Activated CD4-positive, alpha-beta T cell treated with anti-CD3 and anti-CD28 coated beads, Interleukin-2, amount 10 ng/mL, durations not matched to agents 24 days and 14 days (primary cell): ENCODE data around the gene CRNN. TPM values are rescaled to one million over a fixed set of nuclear protein-coding genes. Genes with fewer than 3 reads are reported as not detected.

Source experiments
- DNase-seq: peaks from one replicate; pipeline ENCODE4 v3.0.0; 2022
- H3K27ac Mint-ChIP-seq: one replicate; pipeline ENCODE4 v1.8.0; 2022; ENCODE audit warnings: mild to moderate bottlenecking, mixed read lengths
- H3K27me3 Mint-ChIP-seq: one replicate; pipeline ENCODE4 v1.8.0; 2022; ENCODE audit warnings: mixed read lengths
- H3K36me3 Mint-ChIP-seq: one replicate; pipeline ENCODE4 v1.8.0; 2022; ENCODE audit warnings: low read depth, mild to moderate bottlenecking, mixed read lengths
- H3K4me1 Mint-ChIP-seq: one replicate; pipeline ENCODE4 v1.8.0; 2021; ENCODE audit warnings: mixed read lengths
- H3K4me3 Mint-ChIP-seq: one replicate; pipeline ENCODE4 v1.8.0; 2022; ENCODE audit warnings: mild to moderate bottlenecking, moderate library complexity, mixed read lengths
- H3K9me3 Mint-ChIP-seq: one replicate; pipeline ENCODE4 v1.8.0; 2021; ENCODE audit warnings: mixed read lengths
- intact Hi-C: fragments of 100-400 bp; cut with micrococcal nuclease; formaldehyde crosslinking; loops from one replicate; pipeline ENCODE4 v1.15.1; 2023
- total RNA-seq: library from RNA; stranded (reverse); gene quantifications from 2 replicates; pipeline ENCODE4 v1.2.3, GENCODE V29; 2022

CRNN gene
- total RNA-seq, 1 donor from 2014 or later, result not detected

GRCh38 chr1:152408664-152409063 lies 5.4 kb downstream of the CRNN start:
- Mint-ChIP-seq H3K36me3 (no peaks in the 10 kb centered on the region), H3K4me3 (no peak overlapping the region), H3K27ac (no peak overlapping the region), H3K27me3 (peaks cover 16% of the 10 kb centered on the region), H3K4me1 (no peaks in the 10 kb centered on the region), H3K9me3 (no peaks in the 10 kb centered on the region)
- no peak for DNase-seq
- intact Hi-C loops, result no loop called here

- H3K27ac Mint-ChIP-seq, result no peak overlapping the region
- no peaks in the 10 kb centered on the region for H3K9me3 Mint-ChIP-seq
- peak; percentile 62 for DNase-seq
- no peaks in the 10 kb centered on the region for H3K4me1 Mint-ChIP-seq
- peaks cover 16% of the 10 kb centered on the region for H3K27me3 Mint-ChIP-seq
- H3K4me3 Mint-ChIP-seq, result no peak overlapping the region
- H3K36me3 Mint-ChIP-seq, result no peaks in the 10 kb centered on the region
- intact Hi-C loops, result loop anchor here (2.0 kb wide), 1 partner anchor 60 kb away; no protein-coding TSS in a partner anchor
These were observed 15.0 kb downstream of the CRNN start for GRCh38 chr1:152398812-152399698.

- H3K4me1 Mint-ChIP-seq, result no peaks in the 10 kb centered on the region
- no peaks in the 10 kb centered on the region for H3K36me3 Mint-ChIP-seq
- H3K4me3 Mint-ChIP-seq, result no peak overlapping the region
- H3K27me3 Mint-ChIP-seq, result peaks cover 18% of the 10 kb centered on the region
- H3K27ac Mint-ChIP-seq, result no peak overlapping the region
- no peak for DNase-seq
- H3K9me3 Mint-ChIP-seq, result no peaks in the 10 kb centered on the region
- intact Hi-C loops, result no loop called here
These were observed 16.6 kb downstream of the CRNN start for GRCh38 chr1:152397474-152397873.

GRCh38 chr1:152394151-152394550 lies 19.9 kb downstream of the CRNN start:
- H3K36me3 Mint-ChIP-seq, result no peaks in the 10 kb centered on the region
- no peaks in the 10 kb centered on the region for H3K9me3 Mint-ChIP-seq
- DNase-seq, result no peak
- intact Hi-C loops, result no loop called here
- H3K4me1 Mint-ChIP-seq, result no peaks in the 10 kb centered on the region
- no peak overlapping the region for H3K27ac Mint-ChIP-seq
- H3K4me3 Mint-ChIP-seq, result no peak overlapping the region
- peaks cover 27% of the 10 kb centered on the region for H3K27me3 Mint-ChIP-seq

- H3K36me3 Mint-ChIP-seq, result no peaks in the 10 kb centered on the region
- H3K27ac Mint-ChIP-seq, result no peak overlapping the region
- no peaks in the 10 kb centered on the region for H3K4me1 Mint-ChIP-seq
- intact Hi-C loops, result no loop called here
- H3K9me3 Mint-ChIP-seq, result no peaks in the 10 kb centered on the region
- no peak overlapping the region for H3K4me3 Mint-ChIP-seq
- H3K27me3 Mint-ChIP-seq, result peaks cover 31% of the 10 kb centered on the region
- DNase-seq, result no peak
These were observed 21.2 kb downstream of the CRNN start for GRCh38 chr1:152392909-152393308.

GRCh38 chr1:152388889-152389288 lies 25.2 kb downstream of the CRNN start:
- Mint-ChIP-seq H3K4me3 (no peak overlapping the region), H3K9me3 (no peaks in the 10 kb centered on the region), H3K27me3 (peaks cover 19% of the 10 kb centered on the region), H3K36me3 (no peaks in the 10 kb centered on the region), H3K27ac (no peak overlapping the region), H3K4me1 (no peaks in the 10 kb centered on the region)
- no peak for DNase-seq
- intact Hi-C loops, result no loop called here

- no peak for DNase-seq
- Mint-ChIP-seq H3K9me3 (no peaks in the 10 kb centered on the region), H3K4me3 (no peak overlapping the region), H3K27ac (no peak overlapping the region), H3K4me1 (no peaks in the 10 kb centered on the region), H3K36me3 (no peaks in the 10 kb centered on the region), H3K27me3 (peaks cover 15% of the 10 kb centered on the region)
- intact Hi-C loops, result no loop called here
These were observed 27.1 kb downstream of the CRNN start for GRCh38 chr1:152386940-152387339.

- H3K27me3 Mint-ChIP-seq, result peaks cover 11% of the 10 kb centered on the region
- H3K36me3 Mint-ChIP-seq, result no peaks in the 10 kb centered on the region
- no peaks in the 10 kb centered on the region for H3K9me3 Mint-ChIP-seq
- no peak overlapping the region for H3K27ac Mint-ChIP-seq
- no peaks in the 10 kb centered on the region for H3K4me1 Mint-ChIP-seq
- H3K4me3 Mint-ChIP-seq, result no peak overlapping the region
- intact Hi-C loops, result no loop called here
- no peak for DNase-seq
These were observed 33.1 kb downstream of the CRNN start for GRCh38 chr1:152380932-152381331.

- Mint-ChIP-seq H3K4me3 (no peak overlapping the region), H3K27ac (no peak overlapping the region), H3K9me3 (peaks cover 2% of the 10 kb centered on the region), H3K36me3 (no peaks in the 10 kb centered on the region), H3K4me1 (no peaks in the 10 kb centered on the region), H3K27me3 (peaks cover 11% of the 10 kb centered on the region)
- no peak for DNase-seq
- intact Hi-C loops, result no loop called here
These were observed 39.6 kb downstream of the CRNN start for GRCh38 chr1:152374451-152374850.

- Mint-ChIP-seq H3K27ac (no peak overlapping the region), H3K4me1 (no peaks in the 10 kb centered on the region), H3K36me3 (no peaks in the 10 kb centered on the region), H3K4me3 (no peak overlapping the region), H3K27me3 (peaks cover 11% of the 10 kb centered on the region), H3K9me3 (peaks cover 5% of the 10 kb centered on the region)
- no peak for DNase-seq
- intact Hi-C loops, result no loop called here
These were observed 41.4 kb downstream of the CRNN start for GRCh38 chr1:152372672-152373071.

GRCh38 chr1:152367436-152367835 lies 46.6 kb downstream of the CRNN start:
- no peaks in the 10 kb centered on the region for H3K36me3 Mint-ChIP-seq
- intact Hi-C loops, result no loop called here
- H3K4me3 Mint-ChIP-seq, result no peak overlapping the region
- no peak for DNase-seq
- H3K9me3 Mint-ChIP-seq, result peaks cover 5% of the 10 kb centered on the region
- H3K27ac Mint-ChIP-seq, result no peak overlapping the region
- H3K4me1 Mint-ChIP-seq, result no peaks in the 10 kb centered on the region
- H3K27me3 Mint-ChIP-seq, result peaks cover 9% of the 10 kb centered on the region

- Mint-ChIP-seq H3K36me3 (no peaks in the 10 kb centered on the region), H3K27ac (no peak within 1 kb of the TSS), H3K27me3 (no peaks in the 10 kb centered on the region), H3K9me3 (peaks cover 8% of the 10 kb centered on the region), H3K4me1 (no peaks in the 10 kb centered on the region), H3K4me3 (no peak within 1 kb of the TSS)
- no peak for DNase-seq
- intact Hi-C loops, result no loop called here
These were observed 54.2 kb downstream of the CRNN start, which contains the start of gene FLG2 for GRCh38 chr1:152359906-152360305. Gene FLG2, minus strand, starts transcription at chr1:152360006. Its CDS starts 1,122 bp downstream, at chr1:152358884.
